Measurements from ENCODE around the gene CBR4.
"Not testable (repeated sequence)": the region's sequence is repeated elsewhere in the genome, so short reads cannot be mapped to it uniquely, and the experiment has no call there.

The CBR4 gene

DNA sequence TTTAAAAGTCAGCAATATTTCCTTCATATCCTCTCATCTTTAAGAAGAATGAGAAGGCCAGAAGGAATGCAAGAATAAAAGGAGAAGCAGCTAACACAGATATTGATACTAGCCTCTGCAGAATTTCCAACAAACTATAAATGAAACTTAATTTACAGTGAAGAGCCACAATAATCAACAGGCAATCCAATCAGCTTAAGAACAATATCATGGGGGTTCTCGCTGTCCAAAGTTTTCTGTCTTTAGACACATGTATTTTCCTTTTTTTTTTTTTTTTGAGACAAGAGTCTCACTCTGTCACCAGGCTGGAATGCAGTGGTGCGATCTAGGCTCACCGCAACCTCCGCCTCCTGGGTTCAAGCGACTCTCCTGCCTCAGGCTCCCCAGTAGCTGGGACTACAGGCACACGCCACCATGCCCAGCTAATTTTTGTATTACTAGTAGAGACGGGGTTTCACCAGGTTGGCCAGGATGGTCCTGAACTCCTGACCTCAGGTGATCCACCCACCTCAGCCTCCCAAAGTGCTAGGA lies 17.0 kb downstream of the CBR4 start:
- DNase-seq, result not testable (repeated sequence)

DNA sequence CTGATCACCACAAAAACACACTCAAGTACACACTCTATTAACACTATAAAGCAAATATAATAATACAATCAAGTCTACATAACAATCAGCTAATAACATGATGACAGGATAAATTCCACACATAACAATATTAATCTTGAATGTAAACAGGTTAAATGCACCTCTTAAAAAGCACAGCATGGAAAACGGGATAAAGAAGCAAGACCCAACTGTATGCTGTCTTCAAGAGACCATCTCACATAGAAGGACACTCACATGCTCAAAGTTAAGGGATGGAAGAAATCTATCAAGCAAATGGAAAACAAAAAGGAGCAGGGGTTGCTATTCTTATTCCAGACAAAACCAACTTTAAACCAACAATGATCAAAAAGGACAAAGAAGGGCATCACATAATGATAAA lies 28.1 kb downstream of the CBR4 start:
- DNase-seq, result no peak

- no peak for DNase-seq
Observed at GRCh38 chr4:168981460-168981859, 28.6 kb downstream of the CBR4 start.

DNA sequence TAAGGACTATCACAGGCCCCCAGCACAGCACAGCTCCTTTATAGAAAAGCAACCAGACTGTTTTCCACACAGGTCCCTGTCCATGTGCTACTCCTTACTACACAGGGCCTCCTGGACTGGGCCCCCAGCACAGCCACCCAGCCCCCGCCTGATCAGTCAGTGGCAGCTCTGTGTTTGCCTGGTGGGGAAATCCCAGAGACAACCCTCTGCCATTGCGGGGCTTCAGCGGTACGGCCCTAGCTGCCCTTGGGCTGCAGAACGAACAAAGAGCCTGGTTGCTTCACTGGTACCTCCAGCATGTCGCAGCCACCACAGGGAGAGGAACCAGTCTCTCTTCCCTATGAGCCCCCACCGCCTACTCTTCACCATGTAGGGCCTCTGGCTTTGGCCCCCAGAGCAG lies 30.7 kb downstream of the CBR4 start:
- DNase-seq, result no peak

DNA sequence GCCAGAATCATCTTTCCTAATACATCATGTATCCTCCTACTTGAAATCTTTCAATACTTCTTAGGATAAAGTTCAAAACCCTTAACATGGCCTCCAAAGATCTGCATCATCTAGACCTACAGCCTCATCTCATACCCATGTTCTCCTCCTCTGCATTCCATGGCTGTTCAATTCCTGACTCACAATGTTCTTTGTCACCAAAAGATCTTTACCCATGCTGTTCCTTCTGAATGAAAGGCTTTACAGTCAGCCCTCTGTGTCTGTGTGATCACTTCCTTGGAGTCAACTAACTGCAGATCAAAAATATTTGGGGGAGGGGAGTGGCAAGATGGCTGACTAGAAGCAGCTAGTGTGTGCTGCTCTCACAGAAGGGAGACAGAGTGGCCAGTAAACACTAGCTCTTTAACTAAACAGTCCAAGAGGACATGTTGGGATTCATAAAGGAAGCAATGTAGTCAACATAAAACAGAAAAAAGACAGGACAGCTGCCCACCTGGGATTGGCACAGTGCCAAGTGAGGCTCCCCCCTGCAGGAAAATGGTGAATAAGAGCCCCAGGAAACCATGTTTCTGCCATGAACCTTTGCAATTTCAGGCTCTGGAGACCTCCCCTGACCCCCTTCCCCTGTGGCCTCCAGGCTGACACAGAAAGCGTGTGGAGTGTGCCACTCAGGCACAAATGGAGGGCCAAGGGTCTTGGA lies 31.9 kb downstream of the CBR4 start:
- DNase-seq, result no peak

DNA sequence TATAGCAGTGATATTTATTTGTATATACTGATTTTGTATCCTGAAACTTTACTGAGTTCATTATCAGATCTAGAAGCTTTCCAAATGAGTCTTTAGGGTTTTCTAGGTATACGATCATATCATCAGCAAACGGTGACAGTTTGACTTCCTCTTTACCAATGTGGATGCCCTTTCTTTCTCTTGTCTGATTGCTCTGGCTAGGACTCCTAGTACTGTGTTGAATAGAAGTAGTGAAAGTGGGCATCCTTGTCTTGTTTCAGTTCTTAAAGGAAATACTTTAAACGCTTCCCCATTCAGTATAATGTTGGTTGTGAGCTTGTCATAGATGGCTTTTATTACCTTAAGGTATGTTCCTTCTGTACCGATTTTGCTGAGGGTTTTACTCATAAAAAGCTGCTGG lies 37.5 kb downstream of the CBR4 start:
- DNase-seq, result no peak

GRCh38 chr4:168960716-168961115 lies 49.3 kb downstream of the CBR4 start:
- DNase-seq, result no peak

- no peak for DNase-seq
Observed at GRCh38 chr4:168955674-168956073, 54.4 kb downstream of the CBR4 start.

GRCh38 chr4:168952821-168953246 lies 57.2 kb downstream of the CBR4 start:
- DNase-seq, result not testable (repeated sequence)

- peak; percentile 82 for DNase-seq
Observed at GRCh38 chr4:168945291-168945690, 64.8 kb downstream of the CBR4 start.

GRCh38 chr4:168942985-168943384 lies 67.1 kb downstream of the CBR4 start:
- DNase-seq, result peak; percentile 17
